Stimulated activated CD8-positive, alpha-beta memory T cell treated with anti-CD3 and anti-CD28 coated beads, Interleukin-15, amount 100 ng/mL, for 1 hour (primary cell): Measurements from ENCODE around the gene KCNJ11.
A peak's percentile ranks its signal among the peaks of the same experiment; 100 is the strongest.
"Not testable (repeated sequence)": the region's sequence is repeated elsewhere in the genome, so short reads cannot be mapped to it uniquely, and the experiment has no call there.

Experiments used
- DNase-seq: peaks from one replicate; pipeline ENCODE4 v3.0.0-alpha.2; 2020; ENCODE audit warnings: low read depth

KCNJ11 gene

DNA sequence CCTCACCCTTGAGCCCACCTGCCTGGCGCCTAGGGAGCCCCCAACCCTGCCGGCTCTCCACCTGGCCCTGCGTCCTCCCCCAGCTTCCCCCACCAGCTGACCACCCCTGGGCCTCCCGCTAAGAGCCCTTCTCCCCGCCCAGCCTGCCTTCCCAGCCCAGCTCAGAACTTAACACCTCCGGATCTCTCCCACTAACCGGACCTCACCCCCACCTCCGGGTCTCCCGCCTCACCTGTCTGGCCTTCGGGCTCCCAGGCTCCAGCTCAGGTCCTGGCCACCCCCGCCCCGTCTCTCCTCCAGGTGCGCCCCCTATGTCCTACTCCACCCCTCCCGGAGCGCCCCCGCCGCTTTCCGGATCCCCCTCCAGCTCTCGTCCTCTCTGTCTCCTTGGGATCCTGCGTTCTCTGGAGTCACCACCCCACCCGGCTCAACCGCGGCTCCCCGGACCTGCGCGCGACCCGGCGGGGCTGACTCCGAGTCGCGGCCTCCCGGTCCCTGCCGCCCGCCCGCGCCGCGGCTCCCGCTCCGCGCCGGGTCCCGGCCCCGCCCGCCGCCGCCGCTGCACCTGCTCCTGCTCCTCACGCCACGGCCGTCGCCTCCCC lies at the start of gene KCNJ11:
Gene KCNJ11, minus strand, starts transcription at position 51 of the 602 bp plus-strand sequence. CDS start 568 bp downstream, outside the sequence.
- DNase-seq: peak; percentile 8

DNA sequence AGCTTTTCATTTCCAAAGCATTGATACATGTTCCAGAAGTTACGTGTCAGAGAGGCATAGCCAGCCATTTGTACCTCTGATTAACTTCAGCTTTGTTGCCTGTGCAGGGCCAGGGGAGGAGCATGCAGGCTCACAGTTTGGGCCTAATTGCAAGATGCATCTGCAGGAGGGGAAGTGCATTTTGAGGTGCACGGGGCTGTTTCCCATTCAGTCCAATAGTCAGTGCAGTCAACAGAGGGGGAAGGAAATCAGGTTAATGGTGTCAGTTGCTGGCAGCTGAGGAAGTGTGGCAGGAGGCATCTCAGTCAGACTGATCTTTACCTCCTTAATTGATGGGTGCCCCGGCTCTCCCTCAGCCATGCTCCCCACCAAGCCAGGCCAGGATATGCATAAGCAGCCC lies 48.9 kb upstream of the KCNJ11 start:
- DNase-seq: no peak

- DNase-seq: no peak
These were observed 45.6 kb upstream of the KCNJ11 start for GRCh38 chr11:17434108-17434507.

DNA sequence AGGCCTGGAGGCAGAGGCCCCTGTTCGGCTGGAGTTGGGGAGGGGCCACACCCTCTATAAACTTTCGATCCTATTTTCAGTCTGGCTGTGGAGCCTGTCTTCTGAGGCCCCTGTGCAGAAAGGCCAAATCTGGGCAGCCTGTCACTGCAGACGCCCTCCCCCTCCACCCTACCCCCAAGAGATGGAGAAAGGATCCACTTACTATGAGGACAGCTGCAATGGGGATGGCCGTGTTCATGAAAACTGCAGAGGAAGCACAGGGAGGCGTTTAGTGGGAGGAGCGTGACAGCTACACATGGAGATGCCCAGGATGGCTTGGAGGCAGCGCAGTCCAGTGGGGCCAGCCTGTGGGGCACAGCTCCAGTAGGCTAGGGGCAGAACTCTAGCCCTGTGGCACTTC lies 43.5 kb upstream of the KCNJ11 start:
- no peak for DNase-seq

GRCh38 chr11:17431139-17431538 lies 42.7 kb upstream of the KCNJ11 start:
- no peak for DNase-seq

DNA sequence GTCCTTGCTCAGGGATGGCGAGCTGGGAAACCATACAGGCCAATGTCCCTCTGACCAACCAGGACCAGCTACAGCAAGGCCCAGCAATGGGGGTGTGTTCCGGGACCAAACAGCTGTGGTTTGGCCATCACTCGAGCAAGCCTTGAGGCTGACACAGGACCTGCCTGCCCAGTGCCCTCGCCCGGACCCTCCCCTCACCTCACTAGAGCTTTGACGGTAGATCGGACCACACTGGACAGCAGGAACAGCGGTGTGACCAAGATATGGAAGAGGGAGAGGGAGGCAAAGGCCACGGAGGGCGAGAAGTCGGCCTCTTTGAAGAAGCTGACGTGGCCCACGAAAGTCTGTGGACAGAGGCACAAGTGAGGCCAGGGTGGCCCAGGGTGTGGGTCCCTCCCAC lies 42.2 kb upstream of the KCNJ11 start:
- DNase-seq: no peak

DNA sequence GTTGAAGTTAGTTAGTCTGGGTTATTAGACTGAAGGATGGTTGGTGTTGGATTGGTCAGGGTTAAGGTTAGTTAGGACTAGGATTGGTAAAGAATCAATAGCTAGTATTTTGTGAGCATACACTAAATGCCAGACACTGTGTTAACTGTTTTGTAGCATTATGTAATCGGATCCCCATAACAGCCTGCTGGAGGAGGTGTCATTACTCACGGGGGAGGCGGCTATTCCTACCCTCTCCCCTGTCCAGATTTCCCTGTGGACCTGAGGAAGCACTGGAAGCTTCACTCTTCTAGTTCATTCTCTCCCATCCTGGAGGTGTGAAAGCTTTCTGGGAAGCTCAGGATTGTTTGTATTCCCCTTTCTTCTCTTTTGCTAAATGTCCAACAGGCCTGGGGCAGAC lies 40.5 kb upstream of the KCNJ11 start:
- no peak for DNase-seq

GRCh38 chr11:17428261-17428660 lies 39.8 kb upstream of the KCNJ11 start:
- DNase-seq: no peak

- DNase-seq: not testable (repeated sequence)
These were observed 37.8 kb upstream of the KCNJ11 start for GRCh38 chr11:17426233-17426632.

DNA sequence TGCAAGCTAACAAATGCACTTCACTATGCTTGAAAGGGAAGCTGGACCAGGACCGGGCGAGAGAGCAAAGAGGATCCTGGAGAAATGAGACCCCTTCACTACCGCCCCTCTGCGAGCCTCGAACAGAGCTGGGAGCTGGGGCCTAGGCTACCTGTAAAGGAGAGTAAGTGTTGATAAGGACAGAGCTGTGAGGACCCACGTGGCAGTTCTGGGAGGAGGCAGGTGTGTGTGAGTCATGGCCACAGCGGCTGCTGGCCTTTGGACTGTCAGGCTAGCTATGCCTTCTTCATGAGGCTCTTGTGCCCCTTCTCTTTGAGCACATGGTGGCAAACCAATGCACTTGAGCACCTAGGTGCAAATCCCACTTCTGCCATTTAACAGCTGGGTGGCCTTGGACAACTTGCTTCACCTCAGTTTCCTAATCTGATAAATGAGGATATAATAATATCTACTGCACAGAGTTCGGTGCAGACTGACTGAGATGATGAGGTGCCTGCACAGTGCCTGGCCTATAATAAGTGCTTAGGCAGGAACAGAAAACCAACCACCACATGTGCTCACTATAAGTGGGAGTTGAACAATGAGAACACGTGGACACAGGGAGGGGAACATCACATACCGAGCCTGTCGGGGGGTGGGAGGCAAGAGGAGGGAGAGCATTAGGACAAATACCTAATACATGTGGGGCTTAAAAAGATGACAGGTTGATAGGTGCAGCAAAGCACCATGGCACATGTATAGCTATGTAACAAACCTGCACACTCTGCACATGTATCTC lies 35.3 kb upstream of the KCNJ11 start:
- DNase-seq: no peak

- no peak for DNase-seq
These were observed 33.3 kb upstream of the KCNJ11 start for GRCh38 chr11:17421781-17422180.

DNA sequence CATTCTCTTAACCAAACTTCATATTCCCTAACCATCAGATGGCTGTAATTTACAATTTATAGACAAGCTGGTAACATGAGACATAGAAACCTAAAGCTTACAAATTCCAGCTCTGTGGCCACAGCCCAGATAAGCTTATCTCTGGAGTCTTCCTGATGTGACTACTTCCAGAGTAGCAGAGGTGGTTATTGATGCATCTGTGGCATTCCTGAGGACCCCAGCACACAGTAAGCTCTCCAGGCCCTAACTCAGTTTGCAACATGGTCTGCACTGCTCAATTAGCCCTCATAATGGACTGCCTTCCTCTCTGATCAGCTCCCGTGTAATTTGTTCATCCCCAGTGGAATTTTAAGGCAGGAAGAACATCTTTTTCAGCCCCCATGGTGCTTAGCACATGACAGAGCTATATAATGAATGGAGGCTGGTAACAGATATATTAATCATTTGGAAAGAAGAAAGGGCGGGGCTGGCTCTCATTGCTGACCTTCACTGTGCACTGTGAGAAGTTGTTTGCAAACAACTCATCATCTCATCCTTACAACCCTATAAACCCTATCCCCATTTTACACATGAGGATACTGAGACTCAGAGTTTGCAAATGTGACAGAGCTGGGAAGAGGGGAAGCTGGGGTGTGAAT lies 30.1 kb upstream of the KCNJ11 start:
- no peak for DNase-seq

GRCh38 chr11:17416492-17416891 lies 28.0 kb upstream of the KCNJ11 start:
- DNase-seq: no peak

DNA sequence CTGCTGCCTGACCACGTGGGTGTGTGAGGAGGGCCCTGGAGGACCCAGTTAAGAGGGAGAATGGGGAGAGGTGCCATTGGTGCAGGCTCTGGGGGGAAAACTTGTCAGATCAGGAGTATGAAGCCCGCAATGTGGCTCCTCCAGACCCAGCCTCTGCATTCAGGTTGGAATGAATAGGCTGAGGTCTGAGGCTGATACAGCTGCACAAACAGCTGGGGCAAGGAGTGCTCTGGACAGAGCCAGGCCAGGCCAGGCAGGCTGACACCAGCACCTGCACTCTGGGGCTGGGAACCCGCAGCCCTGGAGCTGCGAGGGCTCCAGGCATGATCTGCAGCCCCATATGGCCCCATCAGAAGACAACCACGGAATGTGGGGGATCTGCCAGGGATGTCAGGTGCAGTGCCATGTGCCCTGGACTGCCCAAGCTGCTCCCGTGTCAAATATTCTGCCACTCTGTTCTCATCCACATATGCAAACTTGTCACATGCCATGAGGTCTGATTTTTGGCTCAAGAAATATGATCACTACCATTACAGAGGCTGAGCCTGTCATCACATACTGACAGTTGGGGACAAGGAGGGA lies 27.2 kb upstream of the KCNJ11 start:
- no peak for DNase-seq

DNA sequence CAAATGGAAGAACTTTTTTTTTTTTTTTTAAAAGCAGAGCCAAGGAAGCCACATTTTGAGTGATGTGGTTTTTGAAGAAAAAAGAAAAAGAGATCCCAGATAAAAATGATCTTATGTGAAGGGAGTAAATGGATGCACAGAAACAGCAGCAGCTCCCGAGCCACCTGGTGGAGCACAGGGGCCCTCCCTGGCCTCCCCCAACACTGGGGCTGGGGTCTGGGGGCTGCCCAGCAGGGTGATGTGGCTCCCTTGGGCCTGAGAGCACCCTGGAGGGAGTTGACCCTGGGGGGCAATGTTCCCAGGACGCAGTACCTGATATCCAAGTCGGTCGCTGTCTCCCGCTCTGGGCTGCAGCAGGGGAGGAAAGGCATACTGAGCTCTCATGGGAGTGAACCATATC lies 26.5 kb upstream of the KCNJ11 start:
- DNase-seq: no peak

GRCh38 chr11:17414317-17414737 lies 25.9 kb upstream of the KCNJ11 start:
- DNase-seq: no peak

- DNase-seq: no peak
These were observed 25.2 kb upstream of the KCNJ11 start for GRCh38 chr11:17413414-17414316.

DNA sequence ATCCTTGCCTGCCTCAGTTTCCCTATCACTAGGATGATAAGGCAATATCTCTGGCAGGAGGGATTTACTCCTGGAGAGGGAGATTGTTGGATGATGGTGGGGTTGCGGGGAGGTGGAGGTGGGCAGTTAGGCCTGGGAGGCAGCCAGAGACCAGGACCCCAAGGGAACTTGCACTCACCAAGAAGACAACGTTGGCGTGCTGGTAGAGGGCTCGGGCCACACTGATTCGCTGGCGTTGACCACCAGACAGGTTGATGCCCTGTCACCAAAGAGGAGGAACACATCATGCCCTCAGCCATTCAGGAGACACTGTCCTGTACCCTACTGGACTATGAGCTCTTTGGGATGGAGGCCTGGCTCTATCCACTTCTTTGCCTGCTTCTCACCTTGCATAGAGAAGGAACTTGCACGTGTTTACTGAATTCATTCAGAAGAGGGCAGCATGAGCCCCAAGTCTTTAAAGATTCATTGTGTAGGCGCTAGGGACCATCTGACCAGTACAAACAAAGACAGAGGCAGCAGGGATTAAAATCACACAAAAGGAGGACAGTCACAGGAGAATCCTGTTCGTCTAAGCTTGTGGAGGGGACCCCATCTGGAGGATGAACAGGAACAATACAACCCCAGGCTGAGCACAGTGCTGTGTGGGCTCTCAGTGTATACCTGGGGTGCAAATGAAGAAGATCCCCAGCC lies 24.2 kb upstream of the KCNJ11 start:
- no peak for DNase-seq

DNA sequence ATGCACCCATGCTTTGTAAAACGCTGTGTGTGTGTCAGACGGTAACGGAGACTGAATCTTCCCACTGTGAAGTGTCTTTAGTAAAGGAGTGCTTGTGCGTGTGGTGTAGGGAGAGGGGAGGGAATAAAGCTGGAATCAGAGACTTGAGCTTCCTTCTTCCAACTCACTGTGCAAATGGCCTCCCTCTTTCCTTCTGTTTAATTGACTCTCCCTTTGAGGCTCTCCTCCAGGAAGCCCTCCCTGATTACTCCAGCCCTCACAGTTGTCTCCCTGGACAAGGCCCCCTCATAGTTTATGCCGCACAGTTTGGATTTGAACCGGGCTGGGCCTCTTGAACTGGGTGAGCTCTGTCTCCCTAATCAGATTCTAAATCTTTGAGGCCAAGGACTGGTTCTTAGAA lies 23.0 kb upstream of the KCNJ11 start:
- no peak for DNase-seq

GRCh38 chr11:17410606-17411379 lies 22.3 kb upstream of the KCNJ11 start:
- no peak for DNase-seq
